ENCODE results near the gene SPATC1L.
"Not testable (repeated sequence)": the region's sequence is repeated elsewhere in the genome, so short reads cannot be mapped to it uniquely, and the experiment has no call there.

Gene SPATC1L

DNA sequence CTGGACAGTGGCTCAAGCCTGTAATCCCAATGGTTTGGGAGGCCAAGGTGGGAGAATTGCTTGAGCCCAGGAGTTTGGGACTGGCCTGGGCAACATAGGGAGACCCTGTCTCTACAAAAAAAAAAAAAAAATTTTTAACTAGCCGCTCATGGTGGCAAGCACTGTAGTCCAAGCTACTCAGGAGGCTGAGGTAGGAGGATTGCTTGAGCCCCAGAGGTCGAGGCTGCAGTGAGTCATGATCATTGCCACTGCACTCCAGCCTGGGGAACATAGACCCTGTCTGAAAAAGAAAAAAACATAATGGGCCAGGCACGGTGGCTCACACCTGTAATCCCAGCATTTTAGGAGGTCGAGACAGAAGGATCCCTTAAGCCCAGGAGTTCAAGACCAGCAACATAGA, 5.3 kb downstream of the SPATC1L start:
- ATAC-seq = no peak

GRCh38 chr21:46176443-46177129, 7.7 kb downstream of the SPATC1L start:
- not testable (repeated sequence) for ATAC-seq

More for the DNA sequence above, 5.3 kb downstream of the SPATC1L start:
- TF ChIP-seq RARB (CRISPR knock-in tag; IDR thresholded peaks at IDR 0.05) (no peak), OSR1 (CRISPR knock-in tag; IDR thresholded peaks at IDR 0.05) (no peak), PPARA (CRISPR knock-in tag; IDR thresholded peaks at IDR 0.05; ENCODE audit: borderline replicate concordance) (no peak), SNAI2 (CRISPR knock-in tag; IDR thresholded peaks at IDR 0.05) (no peak), CREB5 (CRISPR knock-in tag; IDR thresholded peaks at IDR 0.05; ENCODE audit: low read depth) (no peak), GLIS3 (CRISPR knock-in tag; IDR thresholded peaks at IDR 0.05) (no peak), ESRRG (CRISPR knock-in tag; IDR thresholded peaks at IDR 0.05) (no peak), ZC3H10 (CRISPR knock-in tag; IDR thresholded peaks at IDR 0.05) (no peak), ZFP3 (CRISPR knock-in tag; IDR thresholded peaks at IDR 0.05) (no peak), CSRNP3 (CRISPR knock-in tag; IDR thresholded peaks at IDR 0.05) (no peak), ZNF70 (CRISPR knock-in tag; IDR thresholded peaks at IDR 0.05) (no peak), TOX (CRISPR knock-in tag; IDR thresholded peaks at IDR 0.05; ENCODE audit: borderline replicate concordance) (no peak), ZNF8 (CRISPR knock-in tag; IDR thresholded peaks at IDR 0.05) (no peak), BACH2 (CRISPR knock-in tag; IDR thresholded peaks at IDR 0.05; ENCODE audit: borderline replicate concordance) (no peak), TSHZ2 (CRISPR knock-in tag; IDR thresholded peaks at IDR 0.05) (no peak), ISL1 (CRISPR knock-in tag; IDR thresholded peaks at IDR 0.05) (no peak), ZNF565 (CRISPR knock-in tag; conservative IDR thresholded peaks at IDR 0.05; ENCODE audit: low read depth) (no peak)
- TF ChIP-seq, protein P1, sequence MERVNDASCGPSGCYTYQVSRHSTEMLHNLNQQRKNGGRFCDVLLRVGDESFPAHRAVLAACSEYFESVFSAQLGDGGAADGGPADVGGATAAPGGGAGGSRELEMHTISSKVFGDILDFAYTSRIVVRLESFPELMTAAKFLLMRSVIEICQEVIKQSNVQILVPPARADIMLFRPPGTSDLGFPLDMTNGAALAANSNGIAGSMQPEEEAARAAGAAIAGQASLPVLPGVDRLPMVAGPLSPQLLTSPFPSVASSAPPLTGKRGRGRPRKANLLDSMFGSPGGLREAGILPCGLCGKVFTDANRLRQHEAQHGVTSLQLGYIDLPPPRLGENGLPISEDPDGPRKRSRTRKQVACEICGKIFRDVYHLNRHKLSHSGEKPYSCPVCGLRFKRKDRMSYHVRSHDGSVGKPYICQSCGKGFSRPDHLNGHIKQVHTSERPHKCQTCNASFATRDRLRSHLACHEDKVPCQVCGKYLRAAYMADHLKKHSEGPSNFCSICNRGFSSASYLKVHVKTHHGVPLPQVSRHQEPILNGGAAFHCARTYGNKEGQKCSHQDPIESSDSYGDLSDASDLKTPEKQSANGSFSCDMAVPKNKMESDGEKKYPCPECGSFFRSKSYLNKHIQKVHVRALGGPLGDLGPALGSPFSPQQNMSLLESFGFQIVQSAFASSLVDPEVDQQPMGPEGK (CRISPR knock-in tag; IDR thresholded peaks at IDR 0.05; ENCODE audit: borderline replicate concordance) = no peak

- TF ChIP-seq ZFP30 (CRISPR knock-in tag; IDR thresholded peaks at IDR 0.05) (no peak), TOX (CRISPR knock-in tag; IDR thresholded peaks at IDR 0.05; ENCODE audit: borderline replicate concordance) (no peak), CSRNP3 (CRISPR knock-in tag; IDR thresholded peaks at IDR 0.05) (no peak), OSR1 (CRISPR knock-in tag; IDR thresholded peaks at IDR 0.05) (no peak), ZNF565 (CRISPR knock-in tag; conservative IDR thresholded peaks at IDR 0.05; ENCODE audit: low read depth) (no peak), TCF4 (CRISPR knock-in tag; IDR thresholded peaks at IDR 0.05; ENCODE audit: borderline replicate concordance) (no peak), ARNTL (CRISPR knock-in tag; IDR thresholded peaks at IDR 0.05; ENCODE audit: borderline replicate concordance, low read depth) (no peak)
- no peak for ATAC-seq
These were observed 10.7 kb downstream of the SPATC1L start for GRCh38 chr21:46173573-46173972.
